HG02678 (cell line): Measurements from ENCODE around the gene CADM1.

Experiments
- ATAC-seq: cut with Tn5 transposase; IDR thresholded peaks from one replicate; pipeline ENCODE4 v1.9.1; 2021; ENCODE audit warnings: mild to moderate bottlenecking, moderate library complexity; ENCODE audit not compliant: unreplicated experiment

Gene CADM1

GRCh38 chr11:115409116-115409670 is 95.0 kb downstream of the CADM1 start:
- ATAC-seq: no peak

GRCh38 chr11:115408036-115408921 is 95.9 kb downstream of the CADM1 start:
- no peak for ATAC-seq

- ATAC-seq: no peak
Measured at GRCh38 chr11:115407496-115407895, 96.7 kb downstream of the CADM1 start.

- no peak for ATAC-seq
Measured at GRCh38 chr11:115406404-115406803, 97.8 kb downstream of the CADM1 start.

GRCh38 chr11:115398333-115399080 is 105.7 kb downstream of the CADM1 start:
- ATAC-seq: no peak

GRCh38 chr11:115396533-115396932 is 107.7 kb downstream of the CADM1 start:
- ATAC-seq: no peak

GRCh38 chr11:115393950-115394349 is 110.3 kb downstream of the CADM1 start:
- no peak for ATAC-seq

- no peak for ATAC-seq
Measured at GRCh38 chr11:115391598-115391997, 112.6 kb downstream of the CADM1 start.

GRCh38 chr11:115391160-115391559 is 113.1 kb downstream of the CADM1 start:
- no peak for ATAC-seq

GRCh38 chr11:115390441-115390840 is 113.8 kb downstream of the CADM1 start:
- ATAC-seq: no peak

GRCh38 chr11:115389790-115390189 is 114.4 kb downstream of the CADM1 start:
- ATAC-seq: no peak

GRCh38 chr11:115385226-115385625 is 119.0 kb downstream of the CADM1 start:
- ATAC-seq: no peak

GRCh38 chr11:115384236-115384635 is 120.0 kb downstream of the CADM1 start:
- no peak for ATAC-seq

- no peak for ATAC-seq
Measured at GRCh38 chr11:115383431-115383830, 120.8 kb downstream of the CADM1 start.

- ATAC-seq: no peak
Measured at GRCh38 chr11:115379528-115379927, 124.7 kb downstream of the CADM1 start.

- ATAC-seq: no peak
Measured at GRCh38 chr11:115378557-115378956, 125.7 kb downstream of the CADM1 start.

- no peak for ATAC-seq
Measured at GRCh38 chr11:115377882-115378296, 126.3 kb downstream of the CADM1 start.

- ATAC-seq: no peak
Measured at GRCh38 chr11:115368616-115369015, 135.6 kb downstream of the CADM1 start.

GRCh38 chr11:115366826-115367225 is 137.4 kb downstream of the CADM1 start:
- ATAC-seq: no peak

GRCh38 chr11:115365907-115366306 is 138.3 kb downstream of the CADM1 start:
- ATAC-seq: no peak

GRCh38 chr11:115364896-115365295 is 139.3 kb downstream of the CADM1 start:
- ATAC-seq: no peak

GRCh38 chr11:115363921-115364320 is 140.3 kb downstream of the CADM1 start:
- ATAC-seq: no peak
